Hematopoietic multipotent progenitor cell treated with erythropoietin and hydrocortisone succinate and interleukin-3 and kit ligand, for 15 days (in vitro differentiated cells): ENCODE measurements around the gene FAM168A.

ENCODE experiments used
- DNase-seq: peaks from one replicate; pipeline ENCODE4 v3.0.0-alpha.2; 2015; ENCODE audit warnings: low spot score

FAM168A gene

GRCh38 chr11:73597956-73598718 is at the start of gene FAM168A:
Gene FAM168A (minus strand): TSS chr11:73598112. CDS start chr11:73468474, 129,638 bp downstream.
- DNase-seq, result peak; percentile 93

- DNase-seq, result peak; percentile 18
These were observed 49.7 kb upstream of the FAM168A start for GRCh38 chr11:73647459-73648100.

- no peak for DNase-seq
These were observed 48.2 kb upstream of the FAM168A start, which contains the start of gene PLEKHB1 for GRCh38 chr11:73645972-73646631. Gene PLEKHB1 (plus strand): TSS chr11:73646581. CDS start chr11:73646609, 28 bp downstream.

- no peak for DNase-seq
These were observed 47.4 kb upstream of the FAM168A start for GRCh38 chr11:73645121-73645969.

DNA sequence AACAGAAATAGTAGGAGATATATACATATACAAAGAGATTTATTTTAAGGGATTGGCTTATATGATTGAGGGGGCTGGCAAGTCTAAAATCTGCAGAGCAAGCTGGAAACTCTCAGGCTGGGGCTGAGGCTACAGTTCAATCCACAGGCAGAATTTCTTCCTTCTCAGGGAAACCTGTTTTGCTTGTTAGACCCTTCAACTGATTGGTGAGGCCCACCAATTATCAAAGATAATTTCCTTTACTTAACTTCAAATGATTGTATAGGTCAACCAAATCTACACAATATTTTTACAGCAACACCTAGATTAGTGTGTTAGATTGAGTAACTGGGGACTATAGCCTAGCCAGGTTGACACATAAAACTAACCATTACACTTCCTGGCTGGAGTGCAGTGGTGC is 43.8 kb upstream of the FAM168A start:
- no peak for DNase-seq

- DNase-seq, result no peak
These were observed 42.7 kb upstream of the FAM168A start for GRCh38 chr11:73640592-73640991.

DNA sequence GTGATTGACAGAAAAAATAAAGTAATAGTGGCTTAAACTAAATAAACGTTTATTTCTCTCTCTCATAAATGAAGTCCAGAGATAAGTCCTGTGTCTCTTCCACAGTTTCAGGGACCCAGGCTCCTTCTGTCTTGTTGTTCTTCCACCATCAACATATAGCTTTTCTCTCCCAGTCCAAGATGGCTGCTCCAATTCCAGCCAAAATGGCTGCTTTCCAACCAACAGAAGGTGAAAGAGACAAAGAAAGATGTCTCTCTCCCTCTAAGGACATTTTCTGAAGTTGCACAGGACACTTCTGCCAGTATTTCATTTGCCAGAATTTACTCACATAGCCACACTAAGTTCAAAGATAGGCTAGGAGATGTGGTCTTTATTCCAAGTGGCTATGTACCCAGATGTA is 39.1 kb upstream of the FAM168A start:
- DNase-seq, result no peak

- DNase-seq, result no peak
These were observed 38.3 kb upstream of the FAM168A start for GRCh38 chr11:73636249-73636648.

GRCh38 chr11:73635721-73636120 is 37.8 kb upstream of the FAM168A start:
- DNase-seq, result no peak

DNA sequence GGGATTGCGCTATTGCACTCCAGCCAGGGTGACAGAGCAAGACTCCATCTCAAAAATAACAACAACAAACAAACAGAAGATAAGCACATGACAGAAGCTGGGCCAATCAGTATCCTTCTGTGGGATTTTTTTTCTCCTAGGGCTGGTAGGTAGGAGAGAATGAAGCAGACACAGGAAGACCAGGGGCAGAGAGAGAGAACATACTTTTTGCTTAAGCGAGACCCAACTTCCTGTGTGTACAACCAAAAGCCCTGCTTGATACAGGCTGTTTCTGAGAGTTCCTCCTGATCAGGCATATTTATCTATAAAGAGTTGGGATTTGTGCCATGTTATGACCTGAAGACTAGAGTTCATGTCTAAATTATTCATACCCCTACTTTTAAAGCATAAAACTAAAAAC is 36.1 kb upstream of the FAM168A start:
- DNase-seq, result no peak

DNA sequence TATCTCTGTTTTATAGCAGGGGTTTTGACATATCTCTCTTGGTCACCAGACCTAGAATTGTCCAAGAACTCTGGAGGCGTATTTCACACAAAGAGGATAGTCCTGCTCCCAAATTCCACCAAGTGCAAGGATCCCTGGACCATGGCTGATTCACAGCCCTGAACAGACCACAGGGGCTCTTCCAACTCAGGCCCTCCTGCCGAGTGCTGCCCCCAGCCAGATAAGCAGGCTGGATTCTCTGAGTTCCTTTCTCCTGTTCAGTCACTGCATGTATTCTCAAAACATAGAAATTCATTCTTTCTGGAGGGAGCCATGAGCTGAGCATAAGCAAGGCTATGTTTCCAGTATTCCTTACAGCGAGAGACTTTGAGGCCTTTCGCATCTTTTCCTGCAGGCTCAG is 35.1 kb upstream of the FAM168A start:
- DNase-seq, result no peak

DNA sequence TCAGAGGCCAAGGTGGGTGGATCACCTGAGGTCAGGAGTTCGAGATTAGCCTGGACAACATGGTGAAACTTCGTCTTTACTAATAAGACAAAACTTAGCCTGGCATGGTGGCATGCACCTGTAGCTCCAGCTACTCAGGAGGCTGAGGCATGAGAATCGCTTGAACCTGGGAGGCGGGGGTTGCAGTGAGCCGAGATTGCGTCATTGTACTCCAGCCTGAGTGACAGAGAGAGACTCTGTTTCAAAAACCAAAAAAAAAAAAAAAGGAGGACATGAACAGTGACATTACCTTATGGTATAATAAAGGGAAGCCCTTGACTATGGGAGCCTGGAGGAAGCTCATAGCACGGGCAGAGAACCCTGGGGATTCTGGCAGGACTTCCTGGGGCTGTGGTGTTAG is 32.0 kb upstream of the FAM168A start:
- DNase-seq, result no peak

GRCh38 chr11:73625696-73626318 is 27.9 kb upstream of the FAM168A start:
- DNase-seq, result peak; percentile 63

DNA sequence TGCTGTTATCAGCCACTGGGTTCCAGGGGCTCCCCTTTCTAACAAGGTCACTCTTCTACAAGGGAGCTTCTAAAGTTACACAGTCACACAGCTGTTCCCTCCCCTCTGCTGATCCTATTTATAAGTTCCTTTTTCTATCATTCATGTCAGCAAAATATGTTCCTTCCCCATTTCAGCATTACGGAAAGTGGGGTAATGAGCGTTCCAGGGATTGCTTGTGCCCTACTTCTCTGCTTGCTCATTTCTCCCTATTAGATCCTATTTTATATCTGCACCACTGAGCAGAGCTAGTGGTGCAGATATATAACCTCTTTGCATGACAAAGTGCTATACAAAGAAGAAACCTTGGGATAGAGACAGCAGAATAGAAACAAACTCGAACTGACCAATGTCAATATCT is 25.8 kb upstream of the FAM168A start:
- no peak for DNase-seq

DNA sequence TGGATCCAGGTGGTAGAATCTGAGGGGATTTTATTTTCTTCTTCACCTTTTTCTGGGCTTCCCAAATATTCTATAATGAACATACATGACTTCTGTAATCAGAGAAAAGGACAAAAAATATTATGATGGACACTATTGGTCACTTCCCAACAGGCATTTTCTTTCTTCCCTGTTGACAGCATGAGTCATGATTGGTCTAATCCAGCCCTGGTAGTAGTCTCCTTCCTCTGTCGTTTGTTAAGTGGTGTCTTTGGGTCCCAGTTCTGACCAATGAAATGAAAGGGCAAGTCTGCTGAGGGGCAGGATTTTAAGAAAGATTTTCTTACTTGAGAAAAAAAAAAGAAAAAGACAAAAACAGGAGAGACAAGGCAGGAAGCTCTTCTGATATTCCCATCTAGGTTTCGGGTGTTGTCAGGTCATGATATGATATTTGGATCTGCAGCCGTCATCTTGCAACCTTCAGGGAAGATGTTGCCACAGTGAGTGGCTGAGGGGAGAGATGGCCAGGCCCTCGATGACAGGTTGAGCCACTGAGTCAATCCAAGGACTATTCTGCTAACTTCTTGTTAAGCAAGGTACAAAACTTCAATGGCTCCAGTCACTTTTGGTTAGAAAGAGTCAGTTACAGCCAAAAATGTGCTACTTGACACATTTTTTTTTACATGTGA is 25.1 kb upstream of the FAM168A start:
- DNase-seq, result no peak

DNA sequence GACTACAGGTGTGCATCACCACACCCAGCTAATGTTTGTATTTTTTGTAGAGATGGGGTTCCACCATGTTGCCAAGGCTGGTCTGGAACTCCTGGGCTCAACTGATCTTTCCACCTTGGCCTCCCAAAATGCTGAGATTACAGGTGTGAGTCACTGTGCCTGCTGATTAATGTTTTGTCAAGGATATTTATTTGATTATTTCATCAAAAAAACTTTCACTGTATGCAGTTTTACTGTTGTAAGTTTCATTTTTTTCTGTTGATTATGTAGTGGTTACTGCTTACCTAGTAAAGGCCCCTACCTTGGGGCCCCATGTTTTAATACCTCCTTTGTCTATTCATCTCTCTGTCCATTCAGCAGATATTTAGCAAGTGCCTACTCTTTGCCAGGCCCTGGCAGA is 16.7 kb upstream of the FAM168A start:
- DNase-seq, result no peak

DNA sequence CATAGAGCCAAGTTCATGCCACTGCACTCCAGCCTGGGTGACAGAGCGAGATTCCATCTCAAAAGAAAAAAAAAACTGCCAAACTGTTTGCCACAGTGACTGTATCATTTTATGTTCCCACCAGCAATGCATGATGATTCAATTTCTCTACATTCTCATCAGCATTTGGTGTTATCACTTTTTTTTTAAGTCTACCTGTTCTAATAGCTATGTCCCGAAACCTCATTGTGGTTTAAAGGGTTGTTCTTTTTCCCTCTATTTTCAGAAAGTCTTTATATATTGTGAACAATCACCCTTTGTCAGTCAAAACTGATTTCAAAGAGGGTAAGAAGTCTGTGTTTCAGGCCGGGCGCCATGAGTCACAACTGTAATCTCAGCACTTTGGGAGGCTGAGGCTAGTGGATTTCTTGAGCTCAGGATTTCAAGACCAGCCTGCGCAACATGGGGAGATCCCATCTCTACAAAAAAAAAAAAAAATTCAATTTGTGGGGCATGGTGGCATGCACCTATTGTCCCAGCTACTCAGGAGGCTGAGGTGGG is 14.8 kb upstream of the FAM168A start:
- DNase-seq, result no peak

GRCh38 chr11:73598719-73599379 is 937 bp upstream of the FAM168A start:
- no peak for DNase-seq

- no peak for DNase-seq
These were observed 466 bp downstream of the FAM168A start for GRCh38 chr11:73597336-73597955.

DNA sequence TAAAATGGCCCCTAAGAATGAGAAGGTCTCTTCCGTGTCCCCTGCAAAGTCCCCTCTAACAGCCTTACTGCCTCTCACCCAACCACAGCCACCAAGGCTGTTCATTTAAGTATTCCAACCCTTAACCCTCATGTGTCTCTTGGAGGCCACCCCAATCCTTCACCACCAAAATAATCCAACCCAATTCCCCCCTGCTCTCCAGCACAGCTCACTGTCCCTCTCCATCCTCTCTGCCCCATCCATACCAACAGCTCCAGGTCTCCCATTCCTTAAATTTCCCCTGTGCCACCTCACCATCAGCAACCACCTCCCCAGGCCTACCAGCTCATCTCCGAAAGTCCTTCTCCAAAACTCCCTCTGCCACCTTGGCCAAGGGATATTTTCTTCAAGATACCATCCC is 1.4 kb downstream of the FAM168A start:
- DNase-seq, result no peak
